Coronary artery (tissue), 2 donors: Measurements from ENCODE around the gene RASGRP2.

ENCODE experiments used
- DNase-seq: peaks from one replicate; pipeline ENCODE4 v3.0.0-alpha.2; 2017; ENCODE audit warnings: low spot score
- H3K27ac ChIP-seq, 2 donors: fragments of 200-600 bp; sonication (generic); one replicate each; pipeline ENCODE4 v1.5.1; 2016 to 2019
- H3K4me3 ChIP-seq: fragments of 200-600 bp; sonication (generic); 2 replicates; pipeline ENCODE4 v1.5.1; 2016; ENCODE audit warnings: mild to moderate bottlenecking, moderate library complexity
- TF ChIP-seq, protein P1 (sequence below): fragments of 200-600 bp; sonication (generic); IDR thresholded peaks from one replicate; pipeline ENCODE4 v1.5.1; 2019; ENCODE audit warnings: antibody characterized with exemption

The RASGRP2 gene

DNA sequence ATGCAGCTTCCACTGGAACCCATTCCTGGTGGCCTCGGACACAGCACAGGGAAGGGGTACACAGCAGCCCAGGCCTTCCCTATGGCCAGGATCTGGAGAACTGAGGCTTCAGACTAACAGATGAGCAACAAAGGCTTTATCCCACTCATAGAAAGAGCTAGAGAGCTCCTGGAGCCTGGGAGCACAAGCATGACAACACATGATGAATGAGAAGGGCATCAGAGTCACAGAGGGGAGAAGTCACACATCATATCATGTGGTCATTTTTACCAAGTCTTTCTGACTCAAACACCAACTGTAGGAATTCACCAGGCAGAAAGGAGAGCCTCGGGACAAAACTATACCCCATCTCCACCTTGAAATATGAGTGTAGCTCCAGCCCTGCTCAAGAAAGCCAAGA lies 64.1 kb downstream of the RASGRP2 start:
- H3K27ac ChIP-seq = no peak overlapping the region
- DNase-seq = no peak
- no peak overlapping the region for H3K4me3 ChIP-seq
- TF ChIP-seq, protein P1, sequence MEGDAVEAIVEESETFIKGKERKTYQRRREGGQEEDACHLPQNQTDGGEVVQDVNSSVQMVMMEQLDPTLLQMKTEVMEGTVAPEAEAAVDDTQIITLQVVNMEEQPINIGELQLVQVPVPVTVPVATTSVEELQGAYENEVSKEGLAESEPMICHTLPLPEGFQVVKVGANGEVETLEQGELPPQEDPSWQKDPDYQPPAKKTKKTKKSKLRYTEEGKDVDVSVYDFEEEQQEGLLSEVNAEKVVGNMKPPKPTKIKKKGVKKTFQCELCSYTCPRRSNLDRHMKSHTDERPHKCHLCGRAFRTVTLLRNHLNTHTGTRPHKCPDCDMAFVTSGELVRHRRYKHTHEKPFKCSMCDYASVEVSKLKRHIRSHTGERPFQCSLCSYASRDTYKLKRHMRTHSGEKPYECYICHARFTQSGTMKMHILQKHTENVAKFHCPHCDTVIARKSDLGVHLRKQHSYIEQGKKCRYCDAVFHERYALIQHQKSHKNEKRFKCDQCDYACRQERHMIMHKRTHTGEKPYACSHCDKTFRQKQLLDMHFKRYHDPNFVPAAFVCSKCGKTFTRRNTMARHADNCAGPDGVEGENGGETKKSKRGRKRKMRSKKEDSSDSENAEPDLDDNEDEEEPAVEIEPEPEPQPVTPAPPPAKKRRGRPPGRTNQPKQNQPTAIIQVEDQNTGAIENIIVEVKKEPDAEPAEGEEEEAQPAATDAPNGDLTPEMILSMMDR = no peak

- no peak for DNase-seq
- Histone ChIP-seq H3K27ac (no peak overlapping the region), H3K4me3 (no peak overlapping the region)
- TF ChIP-seq, protein P1 = no peak
Observed at GRCh38 chr11:64677441-64678023, 66.4 kb downstream of the RASGRP2 start.
